ENCODE data around the gene LRPAP1. TPM values are rescaled to one million over a fixed set of nuclear protein-coding genes. Genes with fewer than 3 reads are reported as not detected.

The LRPAP1 gene
- total RNA-seq, 1 donor from 2014 or later, result 134 TPM

- no peak overlapping the region for H3K4me3 Mint-ChIP-seq (ENCODE audit: low read depth)
- no peaks in the 10 kb centered on the region for H3K27me3 Mint-ChIP-seq
- DNase-seq (ENCODE audit: low spot score, unreplicated experiment), result no peak
Measured at GRCh38 chr4:3527914-3528876, 4.0 kb downstream of the LRPAP1 start.

GRCh38 chr4:3527101-3527913 is 4.9 kb downstream of the LRPAP1 start:
- Mint-ChIP-seq H3K4me3 (ENCODE audit: low read depth) (no peak overlapping the region), H3K36me3 (ENCODE audit: insufficient read depth) (peaks cover 2% of the 10 kb centered on the region), H3K27me3 (no peaks in the 10 kb centered on the region), H3K4me1 (ENCODE audit: low read depth) (peaks cover 15% of the 10 kb centered on the region), H3K9me3 (ENCODE audit: low read depth) (no peaks in the 10 kb centered on the region), H3K27ac (no peak overlapping the region)
- no peak for DNase-seq (ENCODE audit: low spot score, unreplicated experiment)
- no peak for TF ChIP-seq CTCF (IDR thresholded peaks at IDR 0.05; ENCODE audit: unreplicated experiment)

More at GRCh38 chr4:3527914-3528876, 4.0 kb downstream of the LRPAP1 start:
- TF ChIP-seq CTCF (IDR thresholded peaks at IDR 0.05; ENCODE audit: unreplicated experiment), result no peak
- Mint-ChIP-seq H3K27ac (no peak overlapping the region), H3K9me3 (ENCODE audit: low read depth) (no peaks in the 10 kb centered on the region), H3K36me3 (ENCODE audit: insufficient read depth) (peaks cover 2% of the 10 kb centered on the region), H3K4me1 (ENCODE audit: low read depth) (peaks cover 15% of the 10 kb centered on the region)

- DNase-seq (ENCODE audit: low spot score, unreplicated experiment), result no peak
- peaks cover 2% of the 10 kb centered on the region for H3K36me3 Mint-ChIP-seq (ENCODE audit: insufficient read depth)
- peaks cover 11% of the 10 kb centered on the region for H3K4me1 Mint-ChIP-seq (ENCODE audit: low read depth)
- no peak overlapping the region for H3K27ac Mint-ChIP-seq
- H3K4me3 Mint-ChIP-seq (ENCODE audit: low read depth), result no peak overlapping the region
- no peak for TF ChIP-seq CTCF (IDR thresholded peaks at IDR 0.05; ENCODE audit: unreplicated experiment)
- no peaks in the 10 kb centered on the region for H3K9me3 Mint-ChIP-seq (ENCODE audit: low read depth)
- H3K27me3 Mint-ChIP-seq, result no peaks in the 10 kb centered on the region
Measured at GRCh38 chr4:3526456-3526855, 5.8 kb downstream of the LRPAP1 start.

- Mint-ChIP-seq H3K27ac (no peak overlapping the region), H3K36me3 (ENCODE audit: insufficient read depth) (peaks cover 2% of the 10 kb centered on the region), H3K27me3 (no peaks in the 10 kb centered on the region), H3K9me3 (ENCODE audit: low read depth) (no peaks in the 10 kb centered on the region), H3K4me1 (ENCODE audit: low read depth) (peaks cover 5% of the 10 kb centered on the region), H3K4me3 (ENCODE audit: low read depth) (no peak overlapping the region)
- DNase-seq (ENCODE audit: low spot score, unreplicated experiment), result no peak
- TF ChIP-seq CTCF (IDR thresholded peaks at IDR 0.05; ENCODE audit: unreplicated experiment), result no peak
Measured at GRCh38 chr4:3525532-3526430, 6.4 kb downstream of the LRPAP1 start.

Measured in progenitor cell of endocrine pancreas (in vitro differentiated cells).